NCI-H2029 (cell line): ENCODE data around the gene LTV1.
"Not testable (repeated sequence)": the region's sequence is repeated elsewhere in the genome, so short reads cannot be mapped to it uniquely, and the experiment has no call there.

Experiments
- DNase-seq: peaks from one replicate; lab custom pipeline; 2025; lab: John Stamatoyannopoulos, UW

The LTV1 gene

GRCh38 chr6:143842461-143842901 is 657 bp upstream of the LTV1 start:
- peak; percentile 4 for DNase-seq

GRCh38 chr6:143843677-143843999 is 500 bp downstream of the LTV1 start:
- no peak for DNase-seq

- DNase-seq = no peak
These were observed 868 bp downstream of the LTV1 start for GRCh38 chr6:143844006-143844405.

GRCh38 chr6:143845033-143845432 is 1.9 kb downstream of the LTV1 start:
- no peak for DNase-seq

GRCh38 chr6:143851706-143852105 is 8.6 kb downstream of the LTV1 start:
- DNase-seq = not testable (repeated sequence)

GRCh38 chr6:143855057-143855456 is 11.9 kb downstream of the LTV1 start:
- not testable (repeated sequence) for DNase-seq

GRCh38 chr6:143856762-143857161 is 13.6 kb downstream of the LTV1 start:
- not testable (repeated sequence) for DNase-seq

GRCh38 chr6:143857651-143858050 is 14.5 kb downstream of the LTV1 start:
- no peak for DNase-seq

GRCh38 chr6:143859891-143860660 is 16.9 kb downstream of the LTV1 start:
- DNase-seq = no peak

GRCh38 chr6:143863771-143864170 is 20.6 kb downstream of the LTV1 start:
- no peak for DNase-seq

- DNase-seq = no peak
These were observed 21.1 kb downstream of the LTV1 start, which contains the start of gene ZC2HC1B for GRCh38 chr6:143864234-143864633. Gene ZC2HC1B (plus strand): TSS chr6:143864474. CDS start chr6:143864540, 66 bp downstream.

- no peak for DNase-seq
These were observed 24.1 kb downstream of the LTV1 start for GRCh38 chr6:143867236-143867635.

GRCh38 chr6:143868808-143869207 is 25.7 kb downstream of the LTV1 start:
- DNase-seq = not testable (repeated sequence)

GRCh38 chr6:143871202-143871730 is 28.1 kb downstream of the LTV1 start:
- not testable (repeated sequence) for DNase-seq

- no peak for DNase-seq
These were observed 29.1 kb downstream of the LTV1 start for GRCh38 chr6:143872201-143872600.

- not testable (repeated sequence) for DNase-seq
These were observed 30.5 kb downstream of the LTV1 start for GRCh38 chr6:143873600-143873999.

- not testable (repeated sequence) for DNase-seq
These were observed 31.4 kb downstream of the LTV1 start for GRCh38 chr6:143874503-143874902.

- DNase-seq = no peak
These were observed 34.6 kb downstream of the LTV1 start for GRCh38 chr6:143877584-143878271.

GRCh38 chr6:143878272-143878760 is 35.2 kb downstream of the LTV1 start:
- DNase-seq = no peak

GRCh38 chr6:143880412-143880811 is 37.3 kb downstream of the LTV1 start:
- no peak for DNase-seq

GRCh38 chr6:143882401-143882930 is 39.3 kb downstream of the LTV1 start:
- DNase-seq = no peak

GRCh38 chr6:143884216-143884900 is 41.2 kb downstream of the LTV1 start:
- no peak for DNase-seq
